ENCODE data around the gene INPP5A. TPM values are rescaled to one million over a fixed set of nuclear protein-coding genes. Genes with fewer than 3 reads are reported as not detected.

Gene INPP5A
- total and polyA plus RNA-seq, 2 of the 13 experiments (the other 11 are each of a cell fraction or from before 2014, with no cell fraction given), result 17.5 to 37.9 TPM

GRCh38 chr10:132780356-132780755 lies 242.8 kb downstream of the INPP5A start:
- H4K20me1 ChIP-seq (ENCODE audit: insufficient read depth, low read length), result no peaks in the 10 kb centered on the region
- H3K27me3 ChIP-seq (ENCODE audit: control insufficient read depth in 1 of 2, insufficient read depth in 2 of 2, low read length in 2 of 2), result no peaks in the 10 kb centered on the region
- H3K4me1 ChIP-seq (ENCODE audit: insufficient read depth, low read length), result no peaks in the 10 kb centered on the region
- H3K36me3 ChIP-seq (replicated peaks in 1 of 2; ENCODE audit: control insufficient read depth in 1 of 2, insufficient read depth in 2 of 2, low read length in 2 of 2), result peaks cover 0 to 2% of the 10 kb centered on the region in 2 experiments; a peak in 2 of 5 replicates
- DNase-seq (ENCODE audit: low spot score) (no peak), ATAC-seq (no peak), FAIRE-seq (no peak)
- H3K27ac ChIP-seq (ENCODE audit: extremely low read length, insufficient read depth, low read length), result no peak overlapping the region
- no TSS peak for BruUV-seq (replicated peaks)
- WGBS (ENCODE audit: low lambda C conversion rate), result 80% methylated on average over 4 of the region's 12 CpGs
- CTCF ChIA-PET (ENCODE audit: low intra/inter-chr PET ratio, low total read pairs), result no interaction called here
- H3K79me2 ChIP-seq (ENCODE audit: insufficient read depth, low read length), result no peaks in the 10 kb centered on the region
- in situ Hi-C loops (cut with HindIII; ENCODE audit: extremely low pct_ligation_motif_present, low pct_unique_long_range_greater_than_20kb), result no loop called here
- no peak for TF ChIP-seq ZNF816 (CRISPR knock-in tag; IDR thresholded peaks at IDR 0.05; ENCODE audit: borderline replicate concordance)
- TF ChIP-seq ZC3H13 (CRISPR knock-in tag; IDR thresholded peaks at IDR 0.05), result no peak
- TF ChIP-seq ZNF878 (CRISPR knock-in tag; IDR thresholded peaks at IDR 0.05), result no peak
- TF ChIP-seq ZBTB34 (CRISPR knock-in tag; IDR thresholded peaks at IDR 0.05), result no peak
- no peak for TF ChIP-seq HMG20B (CRISPR knock-in tag; conservative IDR thresholded peaks at IDR 0.05)
- TF ChIP-seq ZNF7 (CRISPR knock-in tag; IDR thresholded peaks at IDR 0.05), result no peak
- TF ChIP-seq ZNF761 (CRISPR knock-in tag; conservative IDR thresholded peaks at IDR 0.05), result no peak
- TF ChIP-seq, protein P1, sequence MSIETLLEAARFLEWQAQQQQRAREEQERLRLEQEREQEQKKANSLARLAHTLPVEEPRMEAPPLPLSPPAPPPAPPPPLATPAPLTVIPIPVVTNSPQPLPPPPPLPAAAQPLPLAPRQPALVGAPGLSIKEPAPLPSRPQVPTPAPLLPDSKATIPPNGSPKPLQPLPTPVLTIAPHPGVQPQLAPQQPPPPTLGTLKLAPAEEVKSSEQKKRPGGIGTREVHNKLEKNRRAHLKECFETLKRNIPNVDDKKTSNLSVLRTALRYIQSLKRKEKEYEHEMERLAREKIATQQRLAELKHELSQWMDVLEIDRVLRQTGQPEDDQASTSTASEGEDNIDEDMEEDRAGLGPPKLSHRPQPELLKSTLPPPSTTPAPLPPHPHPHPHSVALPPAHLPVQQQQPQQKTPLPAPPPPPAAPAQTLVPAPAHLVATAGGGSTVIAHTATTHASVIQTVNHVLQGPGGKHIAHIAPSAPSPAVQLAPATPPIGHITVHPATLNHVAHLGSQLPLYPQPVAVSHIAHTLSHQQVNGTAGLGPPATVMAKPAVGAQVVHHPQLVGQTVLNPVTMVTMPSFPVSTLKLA (IDR thresholded peaks at IDR 0.05), result no peak
- TF ChIP-seq, protein P2, sequence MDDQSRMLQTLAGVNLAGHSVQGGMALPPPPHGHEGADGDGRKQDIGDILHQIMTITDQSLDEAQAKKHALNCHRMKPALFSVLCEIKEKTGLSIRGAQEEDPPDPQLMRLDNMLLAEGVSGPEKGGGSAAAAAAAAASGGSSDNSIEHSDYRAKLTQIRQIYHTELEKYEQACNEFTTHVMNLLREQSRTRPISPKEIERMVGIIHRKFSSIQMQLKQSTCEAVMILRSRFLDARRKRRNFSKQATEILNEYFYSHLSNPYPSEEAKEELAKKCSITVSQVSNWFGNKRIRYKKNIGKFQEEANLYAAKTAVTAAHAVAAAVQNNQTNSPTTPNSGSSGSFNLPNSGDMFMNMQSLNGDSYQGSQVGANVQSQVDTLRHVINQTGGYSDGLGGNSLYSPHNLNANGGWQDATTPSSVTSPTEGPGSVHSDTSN (CRISPR knock-in tag; IDR thresholded peaks at IDR 0.05; ENCODE audit: borderline replicate concordance), result no peak
- TF ChIP-seq CCDC6 (CRISPR knock-in tag; IDR thresholded peaks at IDR 0.05), result no peak
- no peak for TF ChIP-seq ZNF776 (CRISPR knock-in tag; IDR thresholded peaks at IDR 0.05)
- TF ChIP-seq ZFP91 (CRISPR knock-in tag; IDR thresholded peaks at IDR 0.05; ENCODE audit: borderline replicate concordance), result no peak
- no peak for TF ChIP-seq ZNF20 (CRISPR knock-in tag; IDR thresholded peaks at IDR 0.05)
- no peak for TF ChIP-seq FOXM1 (CRISPR knock-in tag; IDR thresholded peaks at IDR 0.05)
- no peak for TF ChIP-seq ZFP37 (CRISPR knock-in tag; IDR thresholded peaks at IDR 0.05; ENCODE audit: borderline replicate concordance)
- TF ChIP-seq, protein P3, sequence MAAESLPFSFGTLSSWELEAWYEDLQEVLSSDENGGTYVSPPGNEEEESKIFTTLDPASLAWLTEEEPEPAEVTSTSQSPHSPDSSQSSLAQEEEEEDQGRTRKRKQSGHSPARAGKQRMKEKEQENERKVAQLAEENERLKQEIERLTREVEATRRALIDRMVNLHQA (CRISPR knock-in tag; IDR thresholded peaks at IDR 0.05), result no peak
- TF ChIP-seq CHD2 (IDR thresholded peaks at IDR 0.05; ENCODE audit: low read depth, low read length), result no peak
- POLR2A ChIA-PET, result no interaction called here
- no peak overlapping the region for H3K4me3 ChIP-seq (replicated peaks in 1 of 3; ENCODE audit: insufficient read depth in 1 of 3, low read depth in 2 of 3, low read length in 3 of 3)
- H3K9me3 ChIP-seq (ENCODE audit: low read length), result no peaks in the 10 kb centered on the region
- H3K4me2 ChIP-seq (ENCODE audit: low read depth, low read length), result no peak overlapping the region
- intact Hi-C loops (cut with micrococcal nuclease; ENCODE audit: unreplicated experiment), result no loop called here
- H3K9ac ChIP-seq (ENCODE audit: insufficient read depth, low read depth, low read length), result no peak overlapping the region
- no peak overlapping the region for H2AFZ ChIP-seq (ENCODE audit: low read length)

Measured in HepG2 (cell line).